Prostate gland (tissue), 2 donors: ENCODE results near the gene GSTM4.

Experiments
- POLR2A ChIP-seq: fragments of 450-650 bp; IDR thresholded peaks from one replicate; pipeline ENCODE4 v1.6.1; 2016; ENCODE audit warnings: antibody characterized with exemption, mild to moderate bottlenecking
- POLR2AphosphoS5 ChIP-seq: sonication (generic); formaldehyde crosslinking; IDR thresholded peaks from one replicate; pipeline ENCODE4 v1.6.1; 2017; ENCODE audit warnings: antibody characterized with exemption
- TF ChIP-seq, protein P1 (sequence below), 4 experiments: fragments of 200-600 bp in 2 of 4; fragments of 450-650 bp in 2 of 4; sonication (generic) in 2 of 4; IDR thresholded peaks; 1 replicate in 3 of 4; 2 replicates in 1 of 4; pipeline ENCODE4 v1.5.1; 2016 to 2019; ENCODE audit warnings: antibody characterized with exemption in 4 of 4, mild to moderate bottlenecking in 2 of 4, moderate library complexity in 2 of 4

DNA sequence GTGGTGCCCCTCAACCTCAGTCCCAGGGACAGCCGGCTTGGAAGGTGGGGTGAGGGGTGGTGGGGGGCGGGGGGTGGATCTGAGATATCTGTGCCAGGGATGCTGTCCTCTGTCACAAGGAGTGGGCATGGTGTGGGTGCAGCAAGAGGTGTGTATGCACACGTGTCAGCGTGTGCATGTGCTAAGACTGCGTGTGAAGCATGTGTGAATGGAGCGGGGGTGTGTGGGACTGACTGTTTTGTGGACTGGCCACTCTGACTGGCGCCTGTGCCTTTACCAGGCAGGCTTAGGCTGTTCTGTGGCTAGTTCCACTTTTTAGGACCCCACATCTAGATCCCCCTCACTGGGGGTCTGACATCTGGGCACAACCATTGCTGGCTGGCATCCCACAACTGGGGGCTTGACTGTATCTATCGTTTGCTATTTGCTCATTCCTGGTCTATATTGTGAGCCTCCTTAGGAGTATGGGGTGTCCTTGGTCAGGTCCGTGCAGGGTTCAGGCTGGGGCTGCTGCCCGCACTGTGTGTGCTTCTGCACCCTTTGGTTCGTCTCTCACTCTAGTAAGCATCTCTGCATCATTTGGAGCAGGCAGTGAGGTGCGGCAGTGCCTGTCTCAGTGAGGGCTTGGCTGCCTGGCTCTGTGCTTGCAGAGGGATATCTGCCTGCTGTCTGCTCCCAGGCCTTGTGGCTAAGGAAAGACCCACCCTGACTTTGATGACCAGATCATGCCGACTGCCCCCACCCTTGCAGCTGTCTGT lies 34.3 kb upstream of the GSTM4 start:
- no peak for TF ChIP-seq POLR2A
- TF ChIP-seq, protein P1, sequence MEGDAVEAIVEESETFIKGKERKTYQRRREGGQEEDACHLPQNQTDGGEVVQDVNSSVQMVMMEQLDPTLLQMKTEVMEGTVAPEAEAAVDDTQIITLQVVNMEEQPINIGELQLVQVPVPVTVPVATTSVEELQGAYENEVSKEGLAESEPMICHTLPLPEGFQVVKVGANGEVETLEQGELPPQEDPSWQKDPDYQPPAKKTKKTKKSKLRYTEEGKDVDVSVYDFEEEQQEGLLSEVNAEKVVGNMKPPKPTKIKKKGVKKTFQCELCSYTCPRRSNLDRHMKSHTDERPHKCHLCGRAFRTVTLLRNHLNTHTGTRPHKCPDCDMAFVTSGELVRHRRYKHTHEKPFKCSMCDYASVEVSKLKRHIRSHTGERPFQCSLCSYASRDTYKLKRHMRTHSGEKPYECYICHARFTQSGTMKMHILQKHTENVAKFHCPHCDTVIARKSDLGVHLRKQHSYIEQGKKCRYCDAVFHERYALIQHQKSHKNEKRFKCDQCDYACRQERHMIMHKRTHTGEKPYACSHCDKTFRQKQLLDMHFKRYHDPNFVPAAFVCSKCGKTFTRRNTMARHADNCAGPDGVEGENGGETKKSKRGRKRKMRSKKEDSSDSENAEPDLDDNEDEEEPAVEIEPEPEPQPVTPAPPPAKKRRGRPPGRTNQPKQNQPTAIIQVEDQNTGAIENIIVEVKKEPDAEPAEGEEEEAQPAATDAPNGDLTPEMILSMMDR (IDR thresholded peaks at IDR 0.05), result no peak
- no peak for TF ChIP-seq POLR2AphosphoS5
